Suprapubic skin (tissue), 4 donors: ENCODE data around the gene MFAP1. TPM values are rescaled to one million over a fixed set of nuclear protein-coding genes. Genes with fewer than 3 reads are reported as not detected.
"Not testable (repeated sequence)": the region's sequence is repeated elsewhere in the genome, so short reads cannot be mapped to it uniquely, and the experiment has no call there.

ENCODE experiments used
- DNase-seq, 2 donors: peaks; one replicate each; pipeline ENCODE4 v3.0.0-alpha.2; 2019; ENCODE audit warnings: low spot score in 2 of 2
- H3K27ac ChIP-seq: fragments of 200-600 bp; sonication (generic); one replicate; pipeline ENCODE4 v1.5.1; 2019
- H3K27me3 ChIP-seq: fragments of 200-600 bp; sonication (generic); one replicate; pipeline ENCODE4 v1.5.1; 2019
- H3K36me3 ChIP-seq: fragments of 200-600 bp; sonication (generic); one replicate; pipeline ENCODE4 v1.5.1; 2019
- H3K4me1 ChIP-seq: fragments of 200-600 bp; sonication (generic); one replicate; pipeline ENCODE4 v1.5.1; 2019
- H3K4me3 ChIP-seq: fragments of 200-600 bp; sonication (generic); one replicate; pipeline ENCODE4 v1.5.1; 2019; ENCODE audit warnings: mild to moderate bottlenecking
- H3K9me3 ChIP-seq: fragments of 200-600 bp; sonication (generic); one replicate; pipeline ENCODE4 v1.5.1; 2019
- EP300 ChIP-seq: sonication (generic); formaldehyde crosslinking; IDR thresholded peaks from one replicate; pipeline ENCODE4 v1.6.1; 2017; ENCODE audit warnings: antibody characterized with exemption
- POLR2A ChIP-seq, 2 donors: fragments of 450-650 bp; IDR thresholded peaks; one replicate each; pipeline ENCODE4 v1.6.1; 2017; ENCODE audit warnings: antibody characterized with exemption in 2 of 2, mild to moderate bottlenecking in 2 of 2, moderate library complexity in 2 of 2
- POLR2AphosphoS5 ChIP-seq, 3 donors: sonication (generic); formaldehyde crosslinking; IDR thresholded peaks; one replicate each; pipeline ENCODE4 v1.6.1; 2017; ENCODE audit warnings: antibody characterized with exemption in 3 of 3
- WGBS: methylation state at CpG from one replicate; pipeline ENCODE4 v1.1.5; 2018; 5-methylcytosine and 5-hydroxymethylcytosine counted together
- total RNA-seq, 4 donors: library from RNA; depleted of rRNA; stranded (reverse); fragments of >200 nt; gene quantifications; one replicate each; pipeline ENCODE4 v1.1.0, GENCODE V29; 2016
- TF ChIP-seq, protein P1 (sequence below), 2 donors: fragments of 200-600 bp in 1 of 2; fragments of 450-650 bp in 1 of 2; sonication (generic) in 1 of 2; IDR thresholded peaks; one replicate each; pipeline ENCODE4 v1.5.1; 2016 to 2019; ENCODE audit warnings: antibody characterized with exemption in 2 of 2, mild to moderate bottlenecking in 1 of 2, moderate library complexity in 1 of 2

Gene MFAP1
- total RNA-seq, 4 donors from 2014 or later = 12.8 to 17.7 (median 15.4) TPM

DNA sequence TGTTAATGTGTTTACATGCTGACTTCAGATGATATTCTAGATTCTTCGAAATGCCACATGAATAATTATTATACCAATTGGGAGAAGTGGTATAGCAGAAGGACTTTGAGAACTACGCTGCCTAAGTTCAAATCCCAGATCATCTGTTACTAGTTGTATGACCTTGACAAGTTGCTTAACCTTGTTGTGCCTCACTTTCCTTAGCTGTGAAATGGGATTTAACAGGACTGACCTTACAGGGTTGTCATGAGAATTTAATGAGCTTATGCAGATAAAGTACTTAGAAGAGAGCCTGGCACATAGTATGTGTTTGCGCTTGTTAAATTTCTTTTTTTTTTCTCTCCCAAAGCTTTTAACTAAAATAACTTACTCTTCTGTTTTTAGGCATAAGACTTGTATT is 26.8 kb upstream of the MFAP1 start:
- Histone ChIP-seq H3K4me1 (no peaks in the 10 kb centered on the region), H3K27me3 (no peaks in the 10 kb centered on the region), H3K9me3 (no peaks in the 10 kb centered on the region), H3K36me3 (peaks cover 16% of the 10 kb centered on the region), H3K4me3 (no peak overlapping the region), H3K27ac (no peak overlapping the region)
- 96% methylated on average over 3 of the region's 3 CpGs for WGBS
- TF ChIP-seq POLR2AphosphoS5 (IDR thresholded peaks at IDR 0.05) (no peak), POLR2A (IDR thresholded peaks at IDR 0.05) (no peak), EP300 (no peak)
- TF ChIP-seq, protein P1, sequence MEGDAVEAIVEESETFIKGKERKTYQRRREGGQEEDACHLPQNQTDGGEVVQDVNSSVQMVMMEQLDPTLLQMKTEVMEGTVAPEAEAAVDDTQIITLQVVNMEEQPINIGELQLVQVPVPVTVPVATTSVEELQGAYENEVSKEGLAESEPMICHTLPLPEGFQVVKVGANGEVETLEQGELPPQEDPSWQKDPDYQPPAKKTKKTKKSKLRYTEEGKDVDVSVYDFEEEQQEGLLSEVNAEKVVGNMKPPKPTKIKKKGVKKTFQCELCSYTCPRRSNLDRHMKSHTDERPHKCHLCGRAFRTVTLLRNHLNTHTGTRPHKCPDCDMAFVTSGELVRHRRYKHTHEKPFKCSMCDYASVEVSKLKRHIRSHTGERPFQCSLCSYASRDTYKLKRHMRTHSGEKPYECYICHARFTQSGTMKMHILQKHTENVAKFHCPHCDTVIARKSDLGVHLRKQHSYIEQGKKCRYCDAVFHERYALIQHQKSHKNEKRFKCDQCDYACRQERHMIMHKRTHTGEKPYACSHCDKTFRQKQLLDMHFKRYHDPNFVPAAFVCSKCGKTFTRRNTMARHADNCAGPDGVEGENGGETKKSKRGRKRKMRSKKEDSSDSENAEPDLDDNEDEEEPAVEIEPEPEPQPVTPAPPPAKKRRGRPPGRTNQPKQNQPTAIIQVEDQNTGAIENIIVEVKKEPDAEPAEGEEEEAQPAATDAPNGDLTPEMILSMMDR (IDR thresholded peaks at IDR 0.05) = no peak
- DNase-seq = no peak

DNA sequence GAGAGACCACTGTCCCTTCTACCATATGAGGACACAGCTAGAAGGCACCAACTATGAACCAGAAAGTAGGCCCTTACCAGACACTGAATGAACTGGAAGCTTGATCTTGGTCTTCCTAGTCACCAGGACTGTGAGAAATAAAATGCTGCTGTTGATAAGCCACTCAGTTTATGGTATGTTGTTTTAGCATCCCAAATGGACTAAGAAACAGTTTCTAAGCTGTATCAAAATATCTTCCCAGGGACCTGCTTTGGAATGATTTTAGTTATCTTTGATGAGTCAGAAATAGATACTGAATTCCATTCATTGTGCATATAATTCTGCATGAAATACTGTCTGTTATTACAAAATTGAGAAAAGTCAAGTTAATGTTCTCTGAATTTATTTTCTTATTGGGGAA is 20.9 kb upstream of the MFAP1 start:
- H3K27ac ChIP-seq = no peak overlapping the region
- H3K4me3 ChIP-seq = no peak overlapping the region
- TF ChIP-seq POLR2AphosphoS5 (IDR thresholded peaks at IDR 0.05) = no peak
- no peak for TF ChIP-seq POLR2A (IDR thresholded peaks at IDR 0.05)
- TF ChIP-seq EP300 = no peak
- no peaks in the 10 kb centered on the region for H3K4me1 ChIP-seq
- DNase-seq = no peak
- H3K36me3 ChIP-seq = peaks cover 19% of the 10 kb centered on the region
- no peaks in the 10 kb centered on the region for H3K27me3 ChIP-seq
- H3K9me3 ChIP-seq = no peaks in the 10 kb centered on the region

DNA sequence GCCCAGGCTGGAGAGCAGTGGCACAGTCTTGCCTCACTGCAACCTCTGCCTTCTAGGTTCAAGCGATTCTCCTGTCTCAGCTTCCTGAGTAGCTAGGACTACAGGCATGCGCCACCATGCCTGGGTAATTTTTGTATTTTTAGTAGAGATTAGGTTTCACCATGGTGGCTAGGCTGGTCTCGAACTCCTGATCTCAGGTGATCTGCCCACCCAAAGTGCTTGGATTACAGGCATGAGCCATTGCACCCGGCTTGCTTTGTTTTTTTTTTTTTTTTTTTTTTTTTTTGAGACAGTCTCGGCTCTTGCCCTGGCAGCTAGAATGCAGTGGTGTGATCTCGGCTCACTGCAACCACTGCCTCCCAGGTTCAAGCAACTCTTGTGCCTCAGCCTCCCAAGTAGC is 8.0 kb upstream of the MFAP1 start:
- 82% methylated on average over 6 of the region's 6 CpGs for WGBS
- peaks cover 19% of the 10 kb centered on the region for H3K36me3 ChIP-seq

DNA sequence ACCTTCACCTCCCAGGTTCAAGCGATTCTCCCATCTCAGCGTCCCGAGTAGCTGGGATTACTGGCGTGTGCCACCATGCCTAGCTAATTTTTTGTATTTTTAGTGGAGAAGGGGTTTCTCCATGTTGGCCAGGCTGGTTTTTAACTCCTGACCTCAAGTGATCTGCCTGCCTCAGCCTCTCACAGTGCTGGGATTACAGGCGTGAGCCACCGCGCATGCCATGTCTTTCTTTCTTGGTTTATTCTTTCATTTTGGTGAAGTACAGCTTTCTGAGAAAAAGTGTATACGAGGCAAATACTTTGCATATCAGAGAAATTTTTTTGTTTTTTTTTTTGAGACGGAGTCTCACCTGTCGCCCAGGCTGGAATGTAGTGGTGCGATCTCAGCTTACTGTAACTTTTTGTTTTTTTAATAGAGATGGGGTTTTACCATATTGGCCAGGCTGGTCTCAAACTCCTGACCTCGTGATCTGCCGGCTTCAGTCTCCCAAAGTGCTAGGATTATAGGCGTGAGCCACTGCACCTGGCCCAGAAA is 7.1 kb upstream of the MFAP1 start:
- DNase-seq = not testable (repeated sequence)
- peaks cover 16% of the 10 kb centered on the region for H3K36me3 ChIP-seq
- peaks cover 12% of the 10 kb centered on the region for H3K4me1 ChIP-seq

More for the DNA sequence above, 8.0 kb upstream of the MFAP1 start:
- not testable (repeated sequence) for H3K9me3 ChIP-seq, H3K27me3 ChIP-seq, H3K27ac ChIP-seq, H3K4me3 ChIP-seq, H3K4me1 ChIP-seq, DNase-seq

DNA sequence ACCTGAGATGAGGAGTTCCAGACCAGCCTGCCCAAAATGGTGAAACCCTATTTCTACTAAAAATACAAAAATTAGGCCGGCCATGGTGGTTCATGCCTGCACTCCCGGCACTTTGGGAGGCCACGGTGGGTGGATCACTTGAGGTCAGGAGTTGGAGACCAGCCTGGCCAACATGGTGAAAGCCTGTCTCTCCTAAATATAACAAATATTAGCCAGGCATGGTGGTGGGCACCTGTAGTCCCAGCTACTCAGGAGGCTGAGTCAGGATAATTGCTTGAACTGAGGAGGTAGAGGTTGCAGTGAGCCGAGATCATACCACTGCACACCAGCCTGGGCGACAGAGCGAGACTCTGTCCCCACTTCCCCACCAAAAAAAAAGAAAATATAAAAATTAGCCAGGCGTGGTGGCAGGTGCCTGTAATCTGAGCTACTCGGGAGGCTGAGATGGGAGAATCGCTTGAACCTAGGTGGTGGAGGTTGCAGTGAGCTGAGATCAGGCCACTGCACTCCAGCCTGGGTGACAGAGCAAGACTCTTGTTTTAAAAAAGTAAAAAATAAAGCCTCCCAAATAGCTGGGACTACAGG is 6.3 kb upstream of the MFAP1 start:
- 95% methylated on average over 9 of the region's 9 CpGs for WGBS
- not testable (repeated sequence) for DNase-seq, H3K36me3 ChIP-seq, H3K27me3 ChIP-seq, H3K9me3 ChIP-seq, H3K4me3 ChIP-seq, H3K27ac ChIP-seq
- peaks cover 18% of the 10 kb centered on the region for H3K4me1 ChIP-seq

More for the DNA sequence above, 7.1 kb upstream of the MFAP1 start:
- H3K27ac ChIP-seq, H3K9me3 ChIP-seq, H3K27me3 ChIP-seq, H3K4me3 ChIP-seq: not testable (repeated sequence)
- WGBS = 90% methylated on average over 14 of the region's 14 CpGs

DNA sequence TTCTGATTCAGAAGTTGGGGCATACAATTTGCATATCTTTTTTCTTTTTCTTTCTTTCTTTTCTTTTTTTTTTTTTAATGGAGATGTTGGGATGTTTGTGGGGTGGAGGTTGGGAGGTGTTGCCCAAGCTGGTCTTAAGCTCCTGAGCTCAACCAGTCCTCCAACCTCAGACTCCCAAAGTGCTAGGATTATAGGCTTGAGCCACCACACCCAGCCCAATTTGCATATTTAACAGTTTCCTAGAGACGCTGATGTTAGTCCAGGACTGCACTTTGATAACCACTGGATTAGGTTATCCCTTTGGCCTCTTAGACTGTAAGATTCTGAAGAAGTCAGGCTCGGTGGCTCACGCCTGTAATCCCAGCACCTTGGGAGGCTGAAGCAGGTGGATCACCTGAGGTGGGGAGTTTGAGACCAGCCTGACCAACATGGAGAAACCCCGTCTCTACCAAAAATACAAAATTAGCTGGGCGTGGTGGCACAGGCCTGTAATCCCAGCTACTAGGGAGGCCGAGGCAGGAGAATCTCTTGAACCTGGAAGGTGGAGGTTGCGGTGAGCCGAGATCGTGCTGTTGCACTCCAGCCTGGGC is 5.6 kb upstream of the MFAP1 start:
- H3K27ac ChIP-seq, DNase-seq: not testable (repeated sequence)
- WGBS = 93% methylated on average over 9 of the region's 9 CpGs

DNA sequence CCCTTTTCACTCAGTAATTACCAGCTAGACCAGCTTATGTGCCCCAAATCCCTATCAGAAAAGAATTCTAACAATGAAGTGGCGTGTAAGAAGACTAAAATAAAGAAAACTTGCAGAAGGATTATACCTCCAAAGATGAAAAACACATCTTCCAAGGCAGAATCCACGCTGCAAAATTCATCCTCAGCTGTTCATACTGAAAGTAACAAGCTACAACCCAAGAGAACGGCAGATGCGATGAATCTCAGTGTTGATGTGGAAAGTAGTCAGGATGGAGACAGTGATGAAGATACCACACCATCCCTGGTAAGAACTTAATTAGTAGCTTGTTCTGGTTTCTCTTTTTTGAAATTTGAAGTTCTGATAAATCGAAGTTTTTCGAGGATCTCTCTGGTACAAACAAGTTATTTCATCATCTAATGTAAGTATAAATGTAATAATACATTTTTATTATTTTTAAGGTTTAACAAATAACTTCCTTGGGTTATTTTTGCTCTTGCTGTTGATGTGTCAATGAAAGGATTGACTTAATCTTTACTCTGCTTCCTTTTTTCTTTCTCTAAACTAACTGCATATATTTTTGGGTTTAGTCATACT is 3.7 kb upstream of the MFAP1 start:
- Histone ChIP-seq H3K4me1 (peaks cover 30% of the 10 kb centered on the region), H3K27me3 (no peaks in the 10 kb centered on the region), H3K36me3 (no peaks in the 10 kb centered on the region), H3K27ac (no peak overlapping the region), H3K9me3 (no peaks in the 10 kb centered on the region), H3K4me3 (peak overlapping the region; percentile 58)
- DNase-seq = no peak
- WGBS = 33% methylated on average over 6 of the region's 6 CpGs
- TF ChIP-seq POLR2A (IDR thresholded peaks at IDR 0.05) (no peak), EP300 (no peak)
- TF ChIP-seq, protein P1 (IDR thresholded peaks at IDR 0.05) = no peak

More for the DNA sequence above, 5.6 kb upstream of the MFAP1 start:
- H3K27me3 ChIP-seq, H3K36me3 ChIP-seq, H3K4me3 ChIP-seq, H3K9me3 ChIP-seq: not testable (repeated sequence)
- H3K4me1 ChIP-seq = peaks cover 20% of the 10 kb centered on the region
